D341Med (cell line): ENCODE results near the gene ZBTB17.
"Not testable (repeated sequence)": the region's sequence is repeated elsewhere in the genome, so short reads cannot be mapped to it uniquely, and the experiment has no call there.

Experiments used
- DNase-seq: peaks from one replicate; pipeline ENCODE4 v3.0.0; 2012; ENCODE audit warnings: low spot score

ZBTB17 gene

DNA sequence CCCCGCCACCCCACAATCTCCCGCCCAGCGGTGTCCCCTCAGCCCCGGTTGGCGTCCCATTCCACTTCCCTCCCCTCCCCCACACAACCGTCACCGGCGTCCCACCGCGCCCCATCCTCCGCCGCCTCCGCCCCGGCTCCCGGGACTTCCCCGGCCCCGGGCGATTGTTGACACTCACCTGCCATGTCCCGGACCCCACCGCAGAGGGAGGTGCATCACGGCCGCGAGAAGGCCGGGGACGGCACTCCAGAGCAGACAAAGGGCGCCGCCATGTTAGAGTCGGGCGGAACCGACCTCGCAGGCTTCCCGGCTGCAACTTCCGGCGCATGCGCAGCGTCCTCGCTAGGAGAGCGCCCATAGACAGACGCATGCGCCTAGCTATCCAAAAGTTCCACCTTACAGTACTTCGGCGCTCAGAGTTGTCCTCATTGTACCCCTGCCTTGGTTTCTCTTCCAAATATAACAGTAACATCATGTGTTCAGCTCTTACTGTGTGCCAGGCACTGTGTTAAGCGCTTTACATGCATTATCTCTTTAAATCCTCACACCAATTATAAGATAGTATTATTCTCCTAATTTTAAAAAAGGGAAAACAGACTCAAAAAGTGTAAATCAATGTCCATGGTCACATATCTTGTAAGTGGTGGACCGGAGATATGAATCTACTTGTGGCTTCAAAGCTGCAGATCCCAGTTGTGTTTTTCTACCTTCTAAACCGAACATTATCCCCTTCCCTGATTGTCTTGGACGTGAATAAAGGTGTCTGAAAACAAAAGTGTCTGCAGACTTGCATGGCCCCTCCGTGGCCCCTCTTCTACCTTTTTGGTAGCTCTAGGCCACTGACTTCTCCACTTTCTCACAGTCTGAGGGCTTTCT is at the start of gene ZBTB17:
TSS of gene ZBTB17 (minus strand) at position 297 of the 876 bp plus-strand sequence. CDS start 27,606 bp downstream, outside the sequence.
- peak; percentile 95 for DNase-seq

DNA sequence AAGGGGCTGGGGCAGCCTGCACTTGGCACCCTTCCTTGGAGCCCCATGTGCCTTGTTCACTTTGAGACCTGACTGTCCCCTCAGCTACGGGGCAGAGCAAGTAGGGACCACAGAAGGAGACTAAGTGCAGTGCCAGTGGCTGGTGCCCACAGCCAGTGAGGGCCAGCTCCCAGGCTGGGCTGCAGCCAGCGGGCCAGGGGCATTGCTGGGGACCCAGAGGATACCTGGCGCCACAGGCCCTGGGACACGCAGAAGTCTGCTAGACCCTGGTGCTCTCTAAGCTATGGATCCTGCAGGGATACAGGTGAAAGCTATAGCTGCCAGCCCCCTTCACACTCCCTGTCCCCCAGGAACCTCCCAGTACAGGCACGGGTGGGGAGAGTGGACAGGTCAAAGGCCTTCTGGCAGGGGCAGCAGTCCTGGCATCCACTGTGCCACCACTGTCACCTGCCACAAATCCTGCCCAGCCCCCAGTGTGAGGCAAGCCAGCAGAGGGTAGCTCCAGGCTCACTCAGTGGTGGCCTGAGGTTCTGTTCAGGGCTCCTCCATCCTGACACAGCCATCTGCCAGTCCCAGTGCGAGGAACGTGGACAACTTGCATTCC is 47.3 kb upstream of the ZBTB17 start:
- DNase-seq = no peak

DNA sequence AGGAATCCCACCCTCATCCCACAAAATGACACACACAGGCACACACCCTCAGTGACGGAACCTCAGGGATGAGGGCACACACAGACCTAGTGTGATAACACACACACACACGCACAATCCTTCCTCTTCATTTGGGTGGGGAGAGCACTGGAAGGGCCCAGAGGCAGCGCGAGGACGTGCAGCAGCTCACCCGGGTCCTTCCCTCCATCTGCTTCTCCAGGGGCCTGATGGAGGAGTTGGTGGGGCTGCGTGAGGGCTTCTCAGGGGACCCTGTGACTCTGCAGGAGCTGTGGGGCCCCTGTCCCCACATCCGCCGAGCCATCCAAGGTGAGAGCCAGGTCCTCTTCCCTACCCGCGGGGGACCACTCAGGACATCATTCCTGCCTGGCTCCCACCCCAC is 46.5 kb upstream of the ZBTB17 start:
- no peak for DNase-seq

DNA sequence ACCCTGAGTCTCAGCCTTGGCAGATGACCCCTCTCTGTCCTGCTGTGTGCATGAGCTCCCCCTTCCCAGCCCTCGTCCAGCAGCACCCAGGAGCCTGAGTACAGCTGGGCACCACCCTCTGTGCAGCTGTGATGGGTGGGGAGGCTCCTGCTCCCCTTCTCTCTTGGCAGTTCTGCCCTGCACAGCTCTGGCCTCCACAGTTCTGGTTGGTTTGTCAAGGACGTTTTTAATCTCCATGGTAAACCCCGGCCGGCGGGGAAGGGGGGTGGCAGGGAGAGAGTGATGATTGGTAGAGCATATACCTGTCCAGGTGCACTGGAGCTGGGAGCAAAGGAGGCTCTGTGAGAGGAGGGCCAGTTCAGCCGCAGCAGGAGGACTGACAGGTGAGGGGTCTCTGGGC is 45.8 kb upstream of the ZBTB17 start, which contains the start of gene CLCNKA:
TSS of gene CLCNKA (plus strand) at position 356 of the 400 bp plus-strand sequence. CDS start 584 bp downstream, outside the sequence.
- no peak for DNase-seq

DNA sequence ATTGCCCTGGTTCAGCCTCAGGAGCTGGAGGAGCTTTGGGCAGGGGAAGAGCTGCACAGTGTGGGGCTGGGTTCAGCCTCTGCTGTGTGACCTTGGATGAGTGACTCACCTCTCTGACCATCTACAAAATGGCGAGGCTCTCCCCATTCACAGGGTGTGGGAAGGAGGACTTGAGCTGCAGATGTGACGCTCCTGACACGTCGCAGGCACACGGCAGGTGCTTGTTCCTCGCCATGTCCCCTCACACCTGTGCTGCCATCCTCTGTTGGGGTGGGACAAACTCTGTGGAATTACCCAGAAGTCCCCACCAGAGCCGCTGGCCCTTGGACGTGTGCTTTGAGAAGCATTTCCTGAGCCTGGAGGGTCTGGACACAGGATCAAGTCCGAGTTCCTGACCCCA is 45.0 kb upstream of the ZBTB17 start:
- DNase-seq = not testable (repeated sequence)

DNA sequence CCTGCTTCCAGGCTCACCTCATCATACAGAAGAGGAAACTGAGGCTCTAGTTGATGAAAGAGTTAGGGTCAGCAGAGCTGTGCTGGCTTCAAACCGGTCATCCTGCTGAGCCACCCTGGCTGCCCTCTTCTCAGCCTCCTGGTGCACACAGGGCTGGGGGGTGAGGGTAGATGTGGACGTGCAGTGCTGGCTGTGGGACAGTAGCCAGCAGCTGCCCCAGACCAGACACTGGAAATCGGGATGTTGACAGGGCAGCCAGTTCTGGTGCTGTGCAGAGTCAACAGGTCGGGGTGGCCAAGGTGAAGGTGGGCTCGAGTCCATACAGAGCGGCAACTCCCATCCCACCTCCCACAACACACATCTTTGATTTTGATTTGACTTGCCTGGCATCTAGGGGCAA is 44.4 kb upstream of the ZBTB17 start:
- DNase-seq = no peak

DNA sequence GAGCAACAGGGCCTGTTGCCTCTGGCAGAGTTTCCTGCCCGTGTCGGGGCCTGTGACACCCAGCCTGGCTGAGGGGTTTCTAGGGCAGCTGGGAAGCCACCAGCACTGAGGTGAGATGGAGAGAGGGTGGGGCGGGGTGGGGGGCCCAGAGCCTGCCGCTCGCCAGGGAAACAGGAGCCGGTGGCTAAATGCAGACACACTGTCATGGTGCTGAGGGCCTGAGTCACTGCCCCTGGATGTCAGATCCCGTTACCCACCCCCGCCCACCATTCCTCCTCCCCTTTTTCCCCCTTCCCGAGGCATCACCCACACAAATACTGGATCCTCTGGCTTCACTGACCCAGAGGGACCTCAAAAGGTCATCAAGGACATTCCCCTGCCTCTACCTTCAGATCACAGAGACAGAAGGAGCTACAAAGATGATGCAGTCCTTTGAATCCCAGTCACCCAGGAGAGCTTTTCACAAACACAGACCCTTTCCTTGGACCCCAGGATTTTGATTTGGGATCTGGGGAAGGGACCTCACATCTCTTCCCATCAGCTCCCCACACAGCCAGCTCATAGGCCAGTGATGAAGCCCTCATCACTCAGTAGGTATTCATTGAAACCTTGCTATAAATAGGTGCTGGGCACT is 43.9 kb upstream of the ZBTB17 start:
- no peak for DNase-seq

DNA sequence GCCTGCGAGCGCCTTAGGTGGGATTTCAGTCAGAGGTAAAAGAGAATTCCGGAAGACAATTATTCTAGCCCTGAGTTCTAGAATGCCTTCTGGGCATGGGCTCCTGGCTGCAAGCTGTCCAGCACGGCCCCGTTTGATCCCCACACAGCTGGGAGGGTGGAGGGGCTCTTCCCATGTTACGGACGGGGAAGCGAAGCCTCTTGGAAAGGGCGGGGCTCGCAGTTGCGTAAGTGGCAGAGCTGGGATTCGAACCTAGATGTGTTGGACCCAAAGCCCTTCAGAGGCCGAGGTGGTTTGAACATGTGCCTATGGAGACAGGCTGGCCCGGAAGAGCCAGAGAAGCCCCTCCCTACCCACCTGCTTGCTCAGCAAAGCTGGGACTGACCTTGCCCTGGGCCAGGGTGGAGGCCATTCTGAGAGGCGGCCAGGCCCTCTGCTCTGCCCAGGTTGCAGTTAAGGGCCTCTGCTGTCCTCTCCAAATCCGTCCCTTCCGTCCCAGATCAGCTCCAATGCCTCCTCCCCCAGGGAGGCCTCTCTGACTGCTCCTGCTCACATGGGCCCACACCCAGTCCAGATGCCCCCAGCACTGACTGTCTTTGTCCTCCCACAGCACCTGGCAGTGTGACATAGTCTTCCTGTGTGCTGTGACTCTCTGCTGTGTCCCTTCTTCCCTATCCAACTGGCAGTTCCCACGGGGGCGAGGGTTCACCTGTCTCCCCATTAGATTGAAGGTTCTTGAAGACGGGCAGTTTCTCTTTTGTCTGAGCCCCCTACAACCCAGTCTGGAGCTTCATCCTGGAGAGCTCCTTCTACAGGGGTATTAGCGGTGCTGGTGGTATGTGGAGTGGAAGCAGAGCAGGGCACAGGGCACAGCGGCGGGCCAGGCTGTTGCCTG is 43.1 kb upstream of the ZBTB17 start:
- DNase-seq = no peak

DNA sequence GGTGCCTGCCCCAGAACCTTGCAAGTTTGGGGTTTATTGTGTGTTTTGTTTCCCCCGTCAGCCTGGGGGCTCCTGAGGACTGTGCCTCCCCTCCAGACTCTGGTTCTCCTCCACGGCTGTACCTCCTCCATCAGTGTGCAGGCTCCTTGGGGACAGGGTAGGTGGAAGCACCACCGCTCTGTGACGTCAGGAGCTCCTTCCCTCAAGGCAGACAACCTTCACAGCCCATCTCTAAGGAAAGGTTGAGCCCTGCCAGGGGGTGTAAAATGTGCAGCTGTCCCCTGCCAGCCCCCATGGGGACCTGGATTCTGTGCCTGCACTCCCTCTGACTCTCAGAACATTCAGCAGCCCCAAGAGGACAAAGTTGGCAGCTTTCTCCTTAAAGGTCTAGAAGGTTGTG is 42.4 kb upstream of the ZBTB17 start:
- DNase-seq = no peak

DNA sequence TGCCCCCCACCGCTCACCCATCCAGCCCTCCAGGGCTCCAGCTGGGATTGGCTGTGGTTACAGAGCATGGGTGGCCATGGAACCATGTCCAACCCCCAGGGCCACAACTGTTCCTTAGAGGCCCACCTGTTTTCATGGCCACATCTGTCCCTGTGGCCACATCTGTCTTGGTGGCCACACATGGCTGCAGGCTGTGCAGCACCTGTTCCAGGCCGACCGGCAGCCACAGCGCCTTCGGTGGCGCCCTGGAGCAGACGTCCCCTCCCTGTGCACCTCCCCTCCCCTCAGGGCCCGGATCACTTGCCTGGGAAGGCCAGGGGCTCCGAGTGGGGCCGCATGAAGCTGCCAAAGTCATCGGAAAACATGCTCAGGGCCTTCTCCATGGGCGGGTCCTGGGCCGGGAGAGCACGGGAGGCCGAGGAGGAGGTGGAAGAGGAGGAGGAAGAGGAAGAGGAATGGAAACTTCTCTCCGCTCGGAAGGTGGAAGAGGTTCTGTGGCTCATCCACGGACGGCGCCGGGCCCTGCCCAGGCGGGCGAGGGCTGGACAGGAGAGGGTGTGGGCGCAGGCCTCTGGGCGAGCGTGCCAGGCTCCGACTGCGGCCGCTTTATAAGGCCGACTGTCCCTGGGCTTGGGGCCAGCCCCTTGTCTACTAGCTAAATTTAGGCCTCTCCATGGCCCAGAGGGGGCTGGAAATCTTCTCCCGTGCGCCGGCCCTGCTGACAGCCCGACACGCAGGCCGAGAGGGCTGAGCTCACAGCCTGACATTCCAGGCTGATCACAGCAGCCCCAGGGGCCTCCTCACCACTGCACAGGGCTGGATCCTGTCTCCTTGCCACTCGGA is 41.8 kb upstream of the ZBTB17 start, which contains the start of gene HSPB7:
TSS of gene HSPB7 (minus strand) at position 583 of the 843 bp plus-strand sequence. CDS start at position 503, 80 bp downstream.
- no peak for DNase-seq

DNA sequence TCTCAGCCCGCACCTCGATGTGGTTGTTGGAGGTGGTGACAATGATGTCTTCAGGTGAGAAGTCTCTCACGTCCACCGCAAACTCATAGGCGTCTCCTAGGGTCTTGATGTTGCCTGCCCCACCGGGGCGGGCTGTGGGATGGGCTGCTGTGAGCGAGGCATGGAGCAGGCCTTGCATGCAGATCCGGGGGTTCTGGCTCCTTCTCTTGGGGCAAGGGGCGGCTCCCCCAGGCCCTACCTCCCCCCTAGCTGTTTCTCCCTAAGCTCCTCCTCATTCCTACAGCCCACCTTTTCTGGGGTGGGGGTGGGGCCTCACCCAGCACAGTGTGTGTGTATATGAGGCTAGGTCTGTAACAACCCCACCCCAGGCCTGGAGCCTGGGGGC is 41.2 kb upstream of the ZBTB17 start:
- DNase-seq = no peak

DNA sequence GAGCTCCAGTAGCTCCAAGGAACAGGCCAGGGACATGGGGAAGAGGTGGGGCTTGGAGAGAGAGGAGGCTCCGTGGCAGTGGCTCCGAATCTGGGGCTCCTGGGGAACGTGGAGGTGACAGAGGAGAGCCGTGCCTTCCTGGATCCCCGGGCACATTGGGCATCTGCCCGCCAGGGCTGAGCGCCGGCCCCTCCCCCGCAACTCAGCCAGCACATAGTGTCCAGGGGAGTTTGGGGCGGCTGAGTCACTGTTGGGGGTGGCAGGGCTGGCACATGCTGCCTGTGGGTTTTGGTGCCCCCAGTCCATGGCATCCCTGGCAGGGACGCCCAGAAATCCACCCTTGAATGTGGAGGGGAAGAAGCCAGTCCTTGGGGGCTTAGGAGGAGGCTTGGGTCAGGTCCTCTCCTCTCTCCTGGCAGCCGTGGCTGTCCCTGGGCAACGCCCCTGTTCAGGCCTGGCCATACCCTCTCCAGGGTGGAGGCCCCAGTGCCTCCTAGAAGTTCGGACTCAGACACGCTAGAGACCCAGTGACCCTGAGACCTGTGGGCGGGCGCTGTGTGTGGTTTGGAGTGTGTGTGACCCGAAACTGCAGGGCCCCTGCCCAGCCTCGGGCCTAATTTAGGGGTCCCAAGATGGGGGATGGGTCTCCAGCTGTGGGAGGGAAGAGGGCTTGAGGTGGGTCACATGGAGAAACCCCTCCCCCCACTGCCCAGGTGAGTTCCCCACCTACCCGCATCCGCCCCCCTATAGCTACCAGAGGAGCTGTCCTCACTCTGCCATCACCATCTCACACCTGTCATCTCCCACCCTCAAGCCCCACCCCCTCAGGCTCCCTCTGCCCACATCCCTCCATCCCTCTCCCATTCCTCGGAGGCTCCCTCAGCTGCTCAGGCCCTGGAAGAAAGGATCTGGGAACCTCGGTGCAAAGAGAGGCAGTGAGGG is 40.3 kb upstream of the ZBTB17 start:
- DNase-seq = no peak

DNA sequence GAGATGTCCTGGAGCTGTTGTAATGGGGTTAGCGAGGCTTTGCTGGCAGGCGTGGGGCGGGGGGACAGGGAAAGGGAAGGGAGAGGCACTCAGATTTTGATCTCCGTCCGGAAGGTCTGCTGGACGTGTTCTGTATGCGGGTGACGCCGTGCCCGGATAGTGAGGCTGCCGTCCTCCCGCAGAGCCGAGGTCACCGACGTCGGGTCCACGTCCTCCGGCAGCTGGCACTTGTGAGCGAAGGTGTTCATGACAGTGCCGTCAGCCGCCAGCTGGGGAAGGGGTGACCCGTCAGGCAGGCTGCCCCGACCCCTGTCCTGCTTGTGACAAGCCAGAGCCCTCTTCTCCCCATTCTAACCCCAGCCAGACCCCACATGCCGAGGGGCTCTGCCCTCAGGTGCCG is 39.6 kb upstream of the ZBTB17 start:
- DNase-seq = no peak

DNA sequence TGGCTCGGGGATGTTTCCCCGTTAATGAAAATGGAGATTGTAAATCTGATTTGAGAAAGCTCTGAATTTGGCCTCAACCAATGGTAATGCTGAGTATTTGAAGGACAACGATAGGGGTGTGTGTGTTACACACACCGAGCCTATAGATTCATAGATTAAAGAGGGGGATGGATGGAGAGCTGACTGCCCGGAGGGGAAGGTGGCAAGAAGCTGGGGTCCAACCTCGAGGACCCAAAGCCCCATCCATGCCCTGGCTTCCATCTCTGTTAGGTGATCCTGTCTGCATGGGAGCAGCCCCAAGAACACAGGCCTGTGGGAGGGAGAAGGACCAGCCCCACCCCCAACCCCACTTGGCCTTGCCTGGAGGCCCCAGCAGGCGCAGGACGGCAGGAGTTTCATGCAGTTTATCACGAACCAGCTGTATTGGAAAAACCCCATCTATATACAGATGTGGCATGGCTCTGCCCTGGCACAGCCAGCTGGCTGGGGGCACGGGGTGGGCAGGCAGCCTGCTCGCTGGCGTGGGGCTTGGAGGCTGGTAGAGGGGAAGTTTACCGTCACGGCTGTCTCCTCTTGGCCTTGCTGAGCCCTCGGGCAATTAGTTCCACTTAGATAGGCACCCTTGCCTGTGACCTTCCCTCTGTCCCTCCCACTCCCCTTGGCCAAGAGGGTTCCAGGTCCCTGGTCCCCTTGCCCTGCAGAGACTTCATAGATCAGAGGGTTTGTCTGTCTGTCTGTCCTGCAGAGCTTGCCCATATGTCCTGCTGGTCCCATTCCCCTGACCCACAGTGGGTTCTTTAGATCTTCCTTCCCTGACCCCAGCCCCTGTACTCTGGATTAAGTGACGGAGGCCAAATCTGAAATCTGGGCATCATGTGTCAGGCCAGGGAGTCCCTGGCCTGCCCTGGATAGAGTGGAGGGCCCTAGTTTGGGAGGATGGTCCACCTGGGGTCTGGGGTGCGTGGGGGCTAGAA is 38.9 kb upstream of the ZBTB17 start:
- no peak for DNase-seq

DNA sequence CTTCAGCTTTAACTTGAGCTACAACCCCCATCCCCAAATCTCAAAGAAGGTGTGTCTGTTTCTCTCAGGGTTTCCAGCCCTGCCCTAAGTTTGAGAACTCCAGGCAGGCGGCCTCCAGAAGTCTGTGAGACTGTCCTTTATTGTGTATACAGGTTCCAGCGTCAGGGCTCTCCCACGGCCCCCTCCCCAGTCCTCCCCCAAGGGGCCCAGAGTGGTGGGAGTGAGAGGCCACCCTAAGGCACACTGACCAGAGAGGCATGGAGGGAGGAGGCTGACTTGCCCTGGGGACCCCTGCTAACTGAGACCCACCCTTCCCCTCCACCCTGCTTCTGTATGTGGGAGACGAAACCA is 38.0 kb upstream of the ZBTB17 start:
- DNase-seq = no peak

DNA sequence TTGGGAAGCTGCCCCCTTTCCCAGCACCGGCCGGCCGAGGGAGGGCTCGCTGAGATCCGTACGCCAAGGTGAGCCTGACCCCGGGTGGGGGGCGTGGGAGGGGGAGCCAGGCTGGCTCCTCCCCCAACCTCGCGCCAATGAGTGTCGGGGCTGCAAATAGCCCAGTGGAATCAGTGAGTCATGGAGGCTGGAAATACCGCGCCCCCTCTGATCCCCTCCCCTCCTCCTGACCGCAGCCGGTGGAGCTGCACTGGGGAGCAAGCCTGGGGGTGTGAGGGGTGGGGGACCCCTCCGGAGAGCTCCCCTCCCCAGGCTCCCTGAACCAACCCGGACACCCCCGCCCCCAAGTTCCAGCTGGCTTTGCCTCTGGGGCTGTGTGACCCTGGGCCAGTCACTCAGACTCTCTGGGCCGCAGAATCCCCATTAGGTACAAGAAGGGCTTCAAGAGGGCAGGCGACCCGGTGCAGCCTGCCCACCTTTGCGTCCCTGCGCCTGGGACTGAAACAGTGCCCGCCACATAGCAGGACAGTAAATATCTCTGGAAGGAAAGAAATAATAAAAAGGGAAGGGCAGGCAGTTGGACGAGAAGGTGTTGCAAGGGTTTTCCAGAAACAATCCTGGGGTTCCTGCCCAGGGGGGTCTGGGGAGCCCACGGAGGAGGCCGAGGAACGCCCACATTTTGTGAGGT is 37.5 kb upstream of the ZBTB17 start:
- DNase-seq = no peak

DNA sequence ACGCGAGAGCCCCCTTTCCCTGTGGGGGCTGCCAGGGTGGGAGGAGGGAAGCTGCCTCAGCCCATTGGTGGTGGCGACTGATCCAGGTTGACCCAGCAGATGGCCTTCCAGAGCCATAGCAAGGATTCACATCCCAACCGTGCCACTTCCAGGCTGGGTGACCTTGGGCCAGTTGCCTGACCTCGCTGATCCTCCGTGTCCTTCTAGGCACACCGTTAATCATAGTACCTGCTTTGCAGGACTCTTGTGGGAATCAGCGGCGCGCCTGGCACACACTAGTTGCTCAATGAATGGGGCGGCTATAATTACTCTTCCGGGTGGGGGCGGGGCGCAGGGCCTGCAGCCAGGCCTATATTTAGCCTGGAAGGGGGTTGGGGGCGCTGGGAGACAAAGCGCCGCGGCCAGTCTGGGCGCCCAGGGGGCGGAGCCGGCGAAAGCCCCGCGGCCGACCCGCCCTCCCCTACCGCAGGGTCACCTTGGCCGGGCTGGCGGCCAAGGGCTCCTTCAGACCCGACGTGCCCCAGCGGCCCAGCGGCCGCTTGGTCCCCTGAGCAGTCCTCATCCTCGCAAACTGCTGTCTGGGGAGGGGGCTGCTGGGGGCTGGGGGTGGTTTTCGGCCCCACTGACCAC is 36.8 kb upstream of the ZBTB17 start:
- no peak for DNase-seq
